Activated naive CD4-positive, alpha-beta T cell treated with anti-CD3 and anti-CD28 coated beads for 36 hours (primary cell): Measurements from ENCODE around the gene CEP192. TPM values are rescaled to one million over a fixed set of nuclear protein-coding genes. Genes with fewer than 3 reads are reported as not detected.

Experiments
- CTCF ChIA-PET: fragments of 350-600 bp; sonication (Branson Sonifier 250); formaldehyde crosslinking; loops from one replicate; lab custom pipeline; 2021; ENCODE audit warnings: antibody characterized with exemption; lab: Charles Lee
- DNase-seq: peaks from one replicate; pipeline ENCODE4 v3.0.0-alpha.2; 2020
- H3K27ac Mint-ChIP-seq: one replicate; pipeline ENCODE4 v1.8.0; 2021; ENCODE audit warnings: mild to moderate bottlenecking, mixed read lengths
- H3K27me3 Mint-ChIP-seq: one replicate; pipeline ENCODE4 v1.8.0; 2021; ENCODE audit warnings: low read depth, mixed read lengths
- H3K36me3 Mint-ChIP-seq: one replicate; pipeline ENCODE4 v1.8.0; 2021; ENCODE audit warnings: low read depth, mixed read lengths
- H3K4me1 Mint-ChIP-seq: one replicate; pipeline ENCODE4 v1.8.0; 2021; ENCODE audit warnings: low read depth, mixed read lengths
- H3K4me3 Mint-ChIP-seq: one replicate; pipeline ENCODE4 v1.8.0; 2021; ENCODE audit warnings: mild to moderate bottlenecking, moderate library complexity, mixed read lengths
- H3K9me3 Mint-ChIP-seq: one replicate; pipeline ENCODE4 v1.8.0; 2021; ENCODE audit warnings: mixed read lengths
- intact Hi-C: fragments of 100-400 bp; cut with micrococcal nuclease; formaldehyde crosslinking; loops from one replicate; pipeline ENCODE4 v1.15.1; 2023
- total RNA-seq, 2 experiments: library from RNA; stranded (reverse); gene quantifications; one replicate each; pipeline ENCODE4 v1.2.3, GENCODE V29; 2021

The CEP192 gene
- total RNA-seq, 2 experiments from 2014 or later: 32.7 to 33.6 TPM

DNA sequence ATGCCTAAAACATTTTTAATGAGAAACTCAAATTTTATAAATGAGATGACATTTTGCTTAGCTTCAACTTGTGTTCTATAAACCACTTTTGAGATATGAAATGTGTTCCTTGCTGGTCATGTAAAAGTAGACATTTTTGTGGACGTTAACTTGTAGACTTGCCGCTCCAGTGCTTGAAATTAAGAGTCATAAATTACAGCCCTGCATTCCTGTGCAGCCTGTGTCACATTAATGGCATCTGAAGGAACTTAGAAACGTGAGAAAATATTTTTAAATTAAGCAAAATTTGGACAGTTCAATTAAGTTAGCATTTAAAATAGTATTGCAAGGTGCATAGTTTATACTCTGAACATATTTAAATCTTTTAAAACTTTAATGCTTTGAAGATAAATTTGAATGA, 129.1 kb downstream of the CEP192 start:
- DNase-seq: no peak
- Mint-ChIP-seq H3K27me3 (no peaks in the 10 kb centered on the region), H3K9me3 (no peaks in the 10 kb centered on the region), H3K4me3 (no peak overlapping the region), H3K36me3 (peaks cover 20% of the 10 kb centered on the region), H3K27ac (no peak overlapping the region), H3K4me1 (no peaks in the 10 kb centered on the region)
- intact Hi-C loops: no loop called here
- CTCF ChIA-PET: no interaction called here

DNA sequence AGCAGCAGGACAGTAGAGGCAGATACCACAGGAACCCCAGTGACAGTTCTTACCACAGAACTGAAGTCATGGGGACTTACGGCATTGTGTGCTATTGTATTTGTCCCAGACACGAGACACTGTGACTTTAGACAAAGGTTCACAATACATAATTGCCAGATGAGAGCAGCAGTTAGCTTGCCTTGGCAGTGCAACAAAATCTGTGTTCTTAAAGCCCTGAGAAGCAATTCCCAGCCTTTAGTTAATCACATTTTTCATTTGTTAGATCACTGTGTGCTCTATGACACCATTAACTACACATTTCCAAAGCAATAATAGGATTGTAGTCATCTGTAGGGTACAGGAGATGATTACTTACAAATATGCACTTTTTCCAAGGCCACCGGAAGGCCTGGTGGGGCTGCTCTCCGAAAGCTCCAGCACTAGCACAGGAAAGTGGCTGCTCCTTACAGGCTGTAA, 129.8 kb downstream of the CEP192 start:
- no peaks in the 10 kb centered on the region for H3K4me1 Mint-ChIP-seq
- H3K27ac Mint-ChIP-seq: no peak overlapping the region
- CTCF ChIA-PET: no interaction called here
- H3K9me3 Mint-ChIP-seq: no peaks in the 10 kb centered on the region
- intact Hi-C loops: no loop called here
- peaks cover 13% of the 10 kb centered on the region for H3K36me3 Mint-ChIP-seq
- no peak for DNase-seq
- no peaks in the 10 kb centered on the region for H3K27me3 Mint-ChIP-seq
- no peak overlapping the region for H3K4me3 Mint-ChIP-seq

DNA sequence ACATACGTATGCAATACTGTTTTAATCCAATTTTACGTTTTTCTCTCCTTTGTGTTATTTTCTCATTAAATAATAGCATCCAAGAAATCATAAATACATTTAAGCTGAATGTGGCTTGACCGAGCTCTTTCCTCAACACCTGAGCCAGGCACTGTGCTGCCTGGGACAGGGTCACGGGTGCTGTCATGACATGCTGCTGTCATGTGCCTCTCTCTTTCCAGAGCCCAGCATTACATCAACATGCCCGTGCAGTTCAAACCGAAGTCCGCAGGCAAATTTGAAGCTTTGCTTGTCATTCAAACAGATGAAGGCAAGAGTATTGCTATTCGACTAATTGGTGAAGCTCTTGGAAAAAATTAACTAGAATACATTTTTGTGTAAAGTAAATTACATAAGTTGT, 133.2 kb downstream of the CEP192 start:
- no peak overlapping the region for H3K4me3 Mint-ChIP-seq
- CTCF ChIA-PET: interaction anchor here (1.1 to 3.5 kb wide), 3 partner anchors 14 to 125 kb away, joined by 4 to 13 read pairs (median 4); no protein-coding TSS in a partner anchor
- intact Hi-C loops: no loop called here
- peaks cover 1% of the 10 kb centered on the region for H3K36me3 Mint-ChIP-seq
- H3K27ac Mint-ChIP-seq: no peak overlapping the region
- H3K9me3 Mint-ChIP-seq: no peaks in the 10 kb centered on the region
- no peak for DNase-seq
- H3K27me3 Mint-ChIP-seq: no peaks in the 10 kb centered on the region
- no peaks in the 10 kb centered on the region for H3K4me1 Mint-ChIP-seq

DNA sequence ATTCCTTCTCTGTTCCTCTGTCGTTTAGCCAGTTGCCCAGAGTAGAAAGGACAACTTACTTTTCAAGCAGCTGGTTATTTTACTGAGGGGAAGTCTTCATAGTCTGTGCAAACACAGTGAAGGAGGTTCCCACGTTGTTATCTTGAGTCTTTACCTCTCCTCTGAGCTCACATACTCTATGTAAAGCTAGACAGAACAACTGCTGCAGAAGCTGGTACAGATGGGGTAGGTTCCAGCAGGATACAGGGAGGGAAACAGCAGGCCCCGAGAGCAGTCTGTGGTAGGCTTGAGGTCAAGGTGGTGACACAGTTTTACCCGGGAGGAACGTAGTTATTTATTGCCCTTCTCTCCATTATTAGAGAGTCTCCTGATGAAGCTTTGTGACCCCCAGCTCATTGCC, 134.0 kb downstream of the CEP192 start:
- H3K4me1 Mint-ChIP-seq: peaks cover 5% of the 10 kb centered on the region
- CTCF ChIA-PET: interaction anchor here (0.6 to 3.5 kb wide), 3 partner anchors 34 to 125 kb away, joined by 4 to 13 read pairs (median 6); no protein-coding TSS in a partner anchor
- intact Hi-C loops: no loop called here
- no peak for DNase-seq
- H3K27me3 Mint-ChIP-seq: no peaks in the 10 kb centered on the region
- H3K9me3 Mint-ChIP-seq: no peaks in the 10 kb centered on the region
- no peak overlapping the region for H3K4me3 Mint-ChIP-seq
- peaks cover 1% of the 10 kb centered on the region for H3K36me3 Mint-ChIP-seq
- peak overlapping the region; percentile 0 for H3K27ac Mint-ChIP-seq

DNA sequence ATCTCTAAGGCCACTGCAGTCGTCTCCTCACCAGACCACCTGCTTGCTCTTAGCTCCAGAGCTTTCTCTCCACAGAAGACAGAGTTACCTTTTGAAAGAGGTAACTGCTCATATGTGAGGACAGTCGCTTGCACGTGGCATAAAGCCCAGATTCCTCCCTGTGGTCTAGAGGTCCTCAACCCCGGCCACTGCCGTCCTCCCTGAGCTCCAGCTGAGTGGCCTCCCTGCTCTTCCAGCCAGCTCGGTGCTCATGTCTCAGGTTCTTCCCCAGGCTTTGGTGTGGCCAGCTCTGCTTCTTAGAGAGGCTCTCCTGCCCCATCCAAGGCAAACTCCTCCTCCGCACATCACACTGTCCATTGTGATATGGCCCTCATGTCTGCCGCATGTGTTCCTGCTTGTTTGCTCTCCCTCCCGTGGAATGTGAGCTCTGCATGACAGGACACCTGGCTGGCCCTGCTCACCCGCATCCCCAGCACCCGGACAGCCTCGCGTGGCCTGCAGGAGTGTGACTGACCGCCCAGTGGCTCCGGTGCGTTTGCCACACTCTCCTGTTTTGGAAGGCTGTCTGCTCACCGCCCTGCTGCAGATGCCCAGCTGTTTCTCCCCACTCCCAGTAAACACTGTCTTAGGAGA, 135.9 kb downstream of the CEP192 start:
- H3K4me1 Mint-ChIP-seq: peaks cover 6% of the 10 kb centered on the region
- DNase-seq: no peak
- no peak overlapping the region for H3K4me3 Mint-ChIP-seq
- CTCF ChIA-PET: interaction anchor here (0.5 to 1.7 kb wide), 3 partner anchors 32 to 503 kb away, joined by 3 to 5 read pairs (median 3); no protein-coding TSS in a partner anchor
- H3K27me3 Mint-ChIP-seq: no peaks in the 10 kb centered on the region
- H3K27ac Mint-ChIP-seq: peak overlapping the region; percentile 36
- H3K36me3 Mint-ChIP-seq: no peaks in the 10 kb centered on the region
- no peaks in the 10 kb centered on the region for H3K9me3 Mint-ChIP-seq
- intact Hi-C loops: no loop called here

DNA sequence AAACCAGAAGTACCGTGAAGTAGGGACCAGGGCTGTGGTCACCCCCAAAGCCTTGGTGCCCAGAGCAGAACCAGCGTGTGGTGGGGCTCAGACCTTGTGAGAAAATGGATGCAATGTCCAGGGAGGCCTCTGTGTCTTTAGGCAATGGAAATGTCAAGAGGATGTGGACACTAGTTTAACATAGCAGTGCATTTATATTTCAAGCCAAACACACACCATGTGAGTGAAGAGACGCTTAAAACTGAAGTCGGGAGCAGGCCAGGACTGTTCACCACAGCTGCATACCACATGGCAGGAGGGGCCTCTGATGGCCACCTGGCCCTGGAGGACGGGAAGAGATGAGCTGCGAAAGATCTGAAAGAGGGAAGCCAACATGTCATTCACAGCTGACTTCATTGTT, 140.1 kb downstream of the CEP192 start:
- intact Hi-C loops: no loop called here
- CTCF ChIA-PET: no interaction called here
- Mint-ChIP-seq H3K36me3 (no peaks in the 10 kb centered on the region), H3K4me1 (peaks cover 10% of the 10 kb centered on the region), H3K4me3 (no peak overlapping the region), H3K27ac (no peak overlapping the region), H3K27me3 (no peaks in the 10 kb centered on the region), H3K9me3 (peaks cover 2% of the 10 kb centered on the region)
- DNase-seq: no peak

DNA sequence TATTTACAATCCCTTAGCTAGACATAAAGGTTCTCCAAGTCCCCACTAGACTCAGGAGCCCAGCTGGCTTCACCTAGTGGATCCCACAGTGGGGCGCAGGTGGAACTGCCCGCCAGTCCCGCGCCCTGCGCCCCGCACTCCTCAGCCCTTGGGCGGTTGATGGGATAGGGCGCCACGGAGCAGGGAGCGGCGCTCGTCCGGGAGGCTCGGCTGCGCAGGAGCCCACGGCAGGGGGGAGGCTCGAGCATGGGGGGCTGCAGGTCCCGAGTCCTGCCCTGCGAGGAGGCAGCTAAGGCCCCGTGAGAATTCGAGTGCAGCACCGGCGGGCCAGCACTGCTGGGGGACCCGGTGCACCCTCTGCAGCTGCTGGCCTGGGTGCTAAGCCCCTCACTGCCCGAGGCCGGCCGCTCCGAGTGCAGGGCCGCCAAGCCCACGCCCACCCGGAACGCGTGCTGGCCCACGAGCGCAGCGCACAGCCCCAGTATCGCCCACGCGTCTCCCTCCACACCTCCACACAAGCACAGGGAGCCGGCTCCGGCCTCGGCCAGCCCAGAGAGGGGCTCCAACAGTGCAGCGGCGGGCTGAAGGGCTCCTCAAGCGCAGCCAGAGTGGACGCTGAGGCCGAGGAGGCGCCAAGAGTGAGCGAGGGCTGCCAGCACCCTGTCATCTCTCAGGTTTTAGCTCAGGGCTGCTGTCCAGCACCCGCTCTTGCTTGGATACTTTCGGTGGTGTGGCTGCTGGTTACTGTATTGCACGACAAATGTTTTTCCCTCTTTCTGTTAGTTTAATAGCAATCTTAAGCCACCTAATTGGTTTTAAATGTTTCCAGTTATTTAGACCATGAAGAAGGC, 143.6 kb downstream of the CEP192 start:
- intact Hi-C loops: loop anchor here (5.0 kb wide), 1 partner anchor 433 kb away; no protein-coding TSS in a partner anchor
- Mint-ChIP-seq H3K4me3 (no peak overlapping the region), H3K27me3 (no peaks in the 10 kb centered on the region), H3K4me1 (peaks cover 29% of the 10 kb centered on the region), H3K27ac (no peak overlapping the region), H3K36me3 (no peaks in the 10 kb centered on the region), H3K9me3 (peaks cover 2% of the 10 kb centered on the region)
- CTCF ChIA-PET: interaction anchor here (1.3 kb wide), 1 partner anchor 25 kb away, joined by 6 read pairs; no protein-coding TSS in a partner anchor
- no peak for DNase-seq

DNA sequence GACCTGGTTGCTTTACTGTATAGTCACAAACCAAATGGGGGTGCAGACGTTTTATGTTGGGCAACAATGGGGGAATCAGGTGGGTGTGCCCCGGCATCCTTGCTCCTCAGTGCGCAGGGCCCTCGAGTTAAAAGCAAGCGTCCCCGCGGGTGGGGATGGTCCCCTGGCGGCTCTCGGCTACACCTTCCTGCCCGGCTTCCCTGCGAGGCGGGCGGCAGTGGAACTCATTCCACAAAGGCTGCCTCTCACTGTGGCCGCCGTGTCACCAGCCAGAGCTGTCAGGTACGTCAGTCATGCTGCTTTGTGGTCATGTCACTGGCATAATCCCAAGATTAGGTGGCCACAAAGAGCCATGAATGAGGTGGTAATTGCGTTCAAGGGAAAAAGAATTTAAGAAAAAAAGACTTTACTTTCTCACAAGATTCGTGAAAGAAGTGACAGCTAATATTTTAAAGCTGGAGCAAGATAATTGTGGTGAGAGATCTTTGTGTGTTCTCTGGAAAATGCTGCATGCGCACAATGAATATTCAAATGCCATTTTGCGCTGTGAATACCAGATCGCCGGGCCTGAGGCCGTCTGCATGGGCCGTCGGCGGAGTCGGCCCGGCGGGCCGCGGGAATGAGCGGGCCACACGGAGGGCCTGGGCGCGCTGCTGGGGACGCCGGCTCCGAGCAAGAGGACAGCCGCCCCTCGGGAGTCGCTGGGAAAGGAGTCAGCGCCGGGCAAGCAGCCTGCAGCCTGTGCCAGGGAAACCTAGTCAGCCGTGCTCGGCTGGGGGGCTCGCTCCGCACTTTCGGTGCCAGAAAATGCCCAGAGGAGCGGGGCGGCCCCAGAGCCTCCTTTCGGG, 145.1 kb downstream of the CEP192 start:
- Mint-ChIP-seq H3K27ac (no peak overlapping the region), H3K4me3 (peak overlapping the region; percentile 59), H3K36me3 (no peaks in the 10 kb centered on the region), H3K4me1 (peaks cover 24% of the 10 kb centered on the region), H3K9me3 (peaks cover 2% of the 10 kb centered on the region), H3K27me3 (no peaks in the 10 kb centered on the region)
- CTCF ChIA-PET: no interaction called here
- peak; percentile 74 for DNase-seq
- intact Hi-C loops: loop anchor here (2.0 to 5.0 kb wide), 2 partner anchors 187 to 431 kb away; partner anchors contain the start of gene SEH1L

DNA sequence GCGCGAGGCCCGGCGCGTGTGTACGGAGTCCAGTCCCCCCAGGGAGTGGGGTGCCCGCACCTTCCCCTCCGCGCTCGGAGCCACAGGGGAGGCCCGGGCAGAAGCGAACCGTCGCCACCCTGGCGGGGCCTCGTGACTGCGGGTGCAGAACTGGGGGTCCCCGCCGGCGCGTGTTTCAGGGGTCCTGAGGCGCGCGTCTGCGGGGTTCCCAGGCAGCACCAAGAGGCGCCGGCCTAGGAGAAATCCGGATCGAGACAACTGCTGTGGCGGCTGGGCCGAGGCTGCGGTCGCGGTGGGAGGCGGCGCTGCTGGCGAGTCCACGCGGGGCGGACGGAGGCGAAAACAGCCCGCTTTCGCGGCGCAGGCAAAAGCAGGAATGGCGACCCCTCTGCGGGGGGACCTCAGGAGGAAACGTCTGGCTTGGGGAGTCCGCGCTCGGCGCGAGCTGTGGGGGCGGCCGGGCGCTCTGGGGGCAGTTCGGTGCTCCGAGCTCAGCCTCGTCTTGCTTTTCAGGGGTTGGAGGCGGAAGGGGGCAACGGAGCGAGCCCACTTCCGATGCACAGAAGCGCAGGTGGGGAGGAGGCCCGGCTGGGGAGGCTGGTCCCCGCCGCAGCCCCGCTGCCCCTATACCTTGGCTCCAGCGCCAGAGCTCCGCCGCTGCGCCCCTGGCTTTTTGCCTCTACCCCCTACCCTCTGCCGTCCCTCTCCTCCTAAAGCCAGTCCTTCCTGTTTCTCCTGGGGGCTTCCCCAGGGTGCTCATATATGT, 145.9 kb downstream of the CEP192 start:
- intact Hi-C loops: loop anchor here (1.0 to 5.0 kb wide), 3 partner anchors 188 to 430 kb away; partner anchors contain the start of gene SEH1L
- H3K9me3 Mint-ChIP-seq: peaks cover 2% of the 10 kb centered on the region
- peaks cover 24% of the 10 kb centered on the region for H3K4me1 Mint-ChIP-seq
- H3K4me3 Mint-ChIP-seq: peak overlapping the region; percentile 96
- CTCF ChIA-PET: no interaction called here
- H3K36me3 Mint-ChIP-seq: no peaks in the 10 kb centered on the region
- peak; percentile 55 for DNase-seq
- peak overlapping the region; percentile 75 for H3K27ac Mint-ChIP-seq
- H3K27me3 Mint-ChIP-seq: no peaks in the 10 kb centered on the region

DNA sequence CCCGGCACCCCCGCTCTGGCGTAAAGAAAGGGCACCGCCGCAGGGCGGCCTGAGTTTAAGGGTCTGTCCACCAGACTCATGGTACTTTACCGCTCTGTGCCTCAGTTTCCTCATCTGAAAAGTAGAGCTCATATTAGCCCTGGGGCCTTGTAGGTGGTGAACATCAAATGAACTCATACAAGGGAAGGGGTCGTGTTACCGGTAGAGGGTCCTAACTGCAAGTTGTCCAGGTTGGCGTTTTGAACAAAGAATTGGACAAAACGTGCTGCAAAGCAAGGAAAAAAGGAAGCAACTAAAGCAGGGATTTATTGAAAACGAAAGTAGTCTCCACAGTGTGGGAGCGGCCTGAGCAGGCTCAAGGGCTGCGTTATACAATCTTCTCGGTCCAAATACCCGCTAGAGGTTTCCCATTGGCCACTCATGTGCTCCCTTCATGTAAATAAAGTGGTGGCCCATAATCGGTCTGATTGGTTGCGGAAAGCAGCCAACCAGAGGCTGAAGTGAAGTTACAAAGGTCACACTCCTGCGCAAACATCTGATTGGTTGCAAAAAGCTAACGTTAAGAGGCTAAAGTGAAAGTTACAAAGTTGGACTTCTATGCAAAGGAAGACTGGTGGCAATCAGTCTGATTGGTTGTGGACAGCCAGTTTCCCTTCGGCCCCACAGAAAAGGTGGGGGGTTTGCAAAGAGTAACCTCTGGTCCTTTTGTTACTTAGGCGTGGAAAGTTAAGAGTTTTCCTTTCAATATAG, 146.7 kb downstream of the CEP192 start:
- Mint-ChIP-seq H3K36me3 (no peaks in the 10 kb centered on the region), H3K4me1 (peaks cover 24% of the 10 kb centered on the region), H3K27ac (peak overlapping the region; percentile 75), H3K4me3 (peak overlapping the region; percentile 96), H3K9me3 (peaks cover 2% of the 10 kb centered on the region), H3K27me3 (no peaks in the 10 kb centered on the region)
- intact Hi-C loops: loop anchor here (1.0 to 5.0 kb wide), 6 partner anchors 21 to 761 kb away; partner anchors contain the start of genes AFG3L2, CEP192 and SEH1L
- CTCF ChIA-PET: interaction anchor here (0.7 to 1.0 kb wide), 2 partner anchors 14 to 22 kb away, joined by 3 to 4 read pairs; no protein-coding TSS in a partner anchor
- peak; percentile 74 for DNase-seq
